Mesothelial cell of epicardium (in vitro differentiated cells): ENCODE results near the gene IL21R. TPM values are rescaled to one million over a fixed set of nuclear protein-coding genes. Genes with fewer than 3 reads are reported as not detected.

Experiments used
- DNase-seq, 2 experiments: peaks; one replicate each; pipeline ENCODE4 v3.0.0; 2021; ENCODE audit warnings: low spot score in 2 of 2; ENCODE audit not compliant: unreplicated experiment in 2 of 2
- H3K27ac Mint-ChIP-seq: 2 replicates; pipeline ENCODE4 v1.8.0; 2021; ENCODE audit warnings: mixed read lengths
- H3K27me3 Mint-ChIP-seq: 2 replicates; pipeline ENCODE4 v1.8.0; 2021; ENCODE audit warnings: low read depth, mixed read lengths
- H3K36me3 Mint-ChIP-seq: 2 replicates; pipeline ENCODE4 v1.8.0; 2021; ENCODE audit warnings: mixed read lengths
- H3K4me1 Mint-ChIP-seq: 2 replicates; pipeline ENCODE4 v1.8.0; 2021; ENCODE audit warnings: mixed read lengths
- H3K4me3 Mint-ChIP-seq: 2 replicates; pipeline ENCODE4 v1.8.0; 2021; ENCODE audit warnings: mild to moderate bottlenecking, moderate library complexity, mixed read lengths
- H3K9me3 Mint-ChIP-seq: 2 replicates; pipeline ENCODE4 v1.8.0; 2021; ENCODE audit warnings: mixed read lengths
- total RNA-seq: library from RNA; stranded (reverse); gene quantifications from 3 replicates; pipeline ENCODE4 v1.2.1, GENCODE V29; 2021
- TF ChIP-seq, protein P1 (sequence below): fragments of 200-600 bp; sonication (generic); IDR thresholded peaks from one replicate; pipeline ENCODE4 v1.5.0; 2021; ENCODE audit warnings: antibody characterized with exemption; ENCODE audit not compliant: unreplicated experiment

Gene IL21R
- total RNA-seq, 1 donor from 2014 or later, result 0.22 TPM

DNA sequence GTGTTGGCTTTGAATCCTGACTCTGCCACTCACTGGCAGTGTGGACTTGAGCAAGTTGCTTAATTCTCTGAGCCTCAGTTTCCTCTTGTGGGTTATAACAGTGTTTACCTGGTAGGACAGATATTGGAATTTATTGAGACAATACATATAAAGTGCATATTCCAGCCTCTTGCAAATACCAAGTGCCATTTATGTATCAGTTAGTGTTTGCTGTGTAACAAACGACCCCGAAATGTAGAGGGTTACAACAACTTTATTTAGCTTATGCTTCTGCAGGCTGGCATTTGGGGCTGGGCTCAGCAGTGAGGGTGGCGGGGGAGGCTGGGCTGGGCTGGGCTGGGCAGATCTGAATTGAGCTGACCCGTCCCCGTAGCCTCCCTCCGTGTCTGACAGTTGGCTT lies 42.4 kb upstream of the IL21R start:
- no peaks in the 10 kb centered on the region for H3K27me3 Mint-ChIP-seq
- peaks cover 3% of the 10 kb centered on the region for H3K9me3 Mint-ChIP-seq
- TF ChIP-seq, protein P1, sequence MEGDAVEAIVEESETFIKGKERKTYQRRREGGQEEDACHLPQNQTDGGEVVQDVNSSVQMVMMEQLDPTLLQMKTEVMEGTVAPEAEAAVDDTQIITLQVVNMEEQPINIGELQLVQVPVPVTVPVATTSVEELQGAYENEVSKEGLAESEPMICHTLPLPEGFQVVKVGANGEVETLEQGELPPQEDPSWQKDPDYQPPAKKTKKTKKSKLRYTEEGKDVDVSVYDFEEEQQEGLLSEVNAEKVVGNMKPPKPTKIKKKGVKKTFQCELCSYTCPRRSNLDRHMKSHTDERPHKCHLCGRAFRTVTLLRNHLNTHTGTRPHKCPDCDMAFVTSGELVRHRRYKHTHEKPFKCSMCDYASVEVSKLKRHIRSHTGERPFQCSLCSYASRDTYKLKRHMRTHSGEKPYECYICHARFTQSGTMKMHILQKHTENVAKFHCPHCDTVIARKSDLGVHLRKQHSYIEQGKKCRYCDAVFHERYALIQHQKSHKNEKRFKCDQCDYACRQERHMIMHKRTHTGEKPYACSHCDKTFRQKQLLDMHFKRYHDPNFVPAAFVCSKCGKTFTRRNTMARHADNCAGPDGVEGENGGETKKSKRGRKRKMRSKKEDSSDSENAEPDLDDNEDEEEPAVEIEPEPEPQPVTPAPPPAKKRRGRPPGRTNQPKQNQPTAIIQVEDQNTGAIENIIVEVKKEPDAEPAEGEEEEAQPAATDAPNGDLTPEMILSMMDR, result no peak
- no peak overlapping the region for H3K4me3 Mint-ChIP-seq
- H3K27ac Mint-ChIP-seq, result no peak overlapping the region
- DNase-seq, result no peak
- H3K4me1 Mint-ChIP-seq, result no peaks in the 10 kb centered on the region
- peaks cover 7% of the 10 kb centered on the region for H3K36me3 Mint-ChIP-seq

DNA sequence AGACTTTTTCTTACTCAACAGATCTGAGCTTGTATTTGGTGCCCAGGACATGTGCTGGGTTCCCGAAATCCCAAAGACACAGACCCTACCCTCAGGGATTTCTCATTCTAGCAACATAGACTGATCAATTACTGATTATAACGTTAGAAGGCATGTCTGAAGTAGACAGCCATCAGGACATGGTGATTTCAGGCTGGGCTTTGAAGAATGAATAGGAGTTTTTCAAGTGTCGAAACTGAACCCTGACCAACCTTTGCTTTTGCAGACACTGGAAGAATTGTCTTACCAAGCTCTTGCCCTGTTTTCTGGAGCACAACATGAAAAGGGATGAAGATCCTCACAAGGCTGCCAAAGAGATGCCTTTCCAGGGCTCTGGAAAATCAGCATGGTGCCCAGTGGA lies 40.0 kb upstream of the IL21R start:
- H3K4me1 Mint-ChIP-seq, result no peaks in the 10 kb centered on the region
- no peak overlapping the region for H3K27ac Mint-ChIP-seq
- H3K27me3 Mint-ChIP-seq, result no peaks in the 10 kb centered on the region
- no peak for DNase-seq
- H3K36me3 Mint-ChIP-seq, result peaks cover 7% of the 10 kb centered on the region
- H3K4me3 Mint-ChIP-seq, result no peak overlapping the region
- peaks cover 3% of the 10 kb centered on the region for H3K9me3 Mint-ChIP-seq
- TF ChIP-seq, protein P1, result no peak

- Mint-ChIP-seq H3K4me3 (no peak overlapping the region), H3K36me3 (peaks cover 7% of the 10 kb centered on the region), H3K27me3 (no peaks in the 10 kb centered on the region), H3K27ac (no peak overlapping the region), H3K4me1 (no peaks in the 10 kb centered on the region), H3K9me3 (peaks cover 3% of the 10 kb centered on the region)
- TF ChIP-seq, protein P1, result no peak
- no peak for DNase-seq
Measured at GRCh38 chr16:27362570-27363245, 39.3 kb upstream of the IL21R start.

DNA sequence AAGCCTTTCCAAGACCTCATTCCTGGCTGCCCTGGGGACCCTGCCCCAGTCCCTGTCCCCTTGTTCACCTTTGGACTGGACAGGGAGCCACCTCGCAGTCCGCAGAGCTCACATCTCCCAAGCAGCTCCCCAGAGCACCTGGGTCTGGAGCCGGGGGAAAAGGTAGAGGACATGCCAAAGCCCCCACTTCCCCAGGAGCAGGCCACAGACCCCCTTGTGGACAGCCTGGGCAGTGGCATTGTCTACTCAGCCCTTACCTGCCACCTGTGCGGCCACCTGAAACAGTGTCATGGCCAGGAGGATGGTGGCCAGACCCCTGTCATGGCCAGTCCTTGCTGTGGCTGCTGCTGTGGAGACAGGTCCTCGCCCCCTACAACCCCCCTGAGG lies 38.7 kb upstream of the IL21R start:
- H3K36me3 Mint-ChIP-seq, result peaks cover 7% of the 10 kb centered on the region

GRCh38 chr16:27363797-27364196 lies 38.2 kb upstream of the IL21R start:
- Mint-ChIP-seq H3K4me1 (no peaks in the 10 kb centered on the region), H3K4me3 (no peak overlapping the region), H3K27me3 (no peaks in the 10 kb centered on the region), H3K36me3 (peaks cover 7% of the 10 kb centered on the region), H3K9me3 (peaks cover 3% of the 10 kb centered on the region), H3K27ac (no peak overlapping the region)
- TF ChIP-seq, protein P1, result no peak
- no peak for DNase-seq

More for the DNA sequence above, 38.7 kb upstream of the IL21R start:
- Mint-ChIP-seq H3K27me3 (no peaks in the 10 kb centered on the region), H3K9me3 (peaks cover 3% of the 10 kb centered on the region), H3K27ac (no peak overlapping the region), H3K4me3 (no peak overlapping the region), H3K4me1 (no peaks in the 10 kb centered on the region)
- no peak for DNase-seq
- TF ChIP-seq, protein P1, result no peak
